HG03064 (cell line): Measurements from ENCODE around the gene BAMBI.

Experiments used
- ATAC-seq: cut with Tn5 transposase; IDR thresholded peaks from one replicate; pipeline ENCODE4 v1.9.1; 2021; ENCODE audit warnings: low read depth; ENCODE audit not compliant: unreplicated experiment

BAMBI gene

DNA sequence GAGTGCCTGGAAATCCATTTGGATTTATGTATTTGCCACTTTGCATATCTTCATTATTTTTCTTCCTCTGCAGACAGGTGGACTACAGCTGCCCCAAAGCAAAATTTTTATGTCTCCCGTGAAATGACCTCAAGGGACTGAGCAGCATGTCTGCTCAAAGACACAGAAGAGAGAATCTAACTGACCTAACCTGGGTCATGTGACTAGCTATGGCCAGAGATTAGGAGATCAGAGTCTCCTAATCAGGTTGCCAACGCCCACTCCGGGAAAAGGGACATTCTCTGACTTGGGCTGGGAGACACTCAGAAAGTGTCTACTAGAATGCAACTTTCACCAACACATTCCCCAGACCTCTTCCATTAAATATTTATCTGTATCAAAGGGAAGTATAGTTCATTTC, 2.5 kb upstream of the BAMBI start:
- ATAC-seq: no peak

DNA sequence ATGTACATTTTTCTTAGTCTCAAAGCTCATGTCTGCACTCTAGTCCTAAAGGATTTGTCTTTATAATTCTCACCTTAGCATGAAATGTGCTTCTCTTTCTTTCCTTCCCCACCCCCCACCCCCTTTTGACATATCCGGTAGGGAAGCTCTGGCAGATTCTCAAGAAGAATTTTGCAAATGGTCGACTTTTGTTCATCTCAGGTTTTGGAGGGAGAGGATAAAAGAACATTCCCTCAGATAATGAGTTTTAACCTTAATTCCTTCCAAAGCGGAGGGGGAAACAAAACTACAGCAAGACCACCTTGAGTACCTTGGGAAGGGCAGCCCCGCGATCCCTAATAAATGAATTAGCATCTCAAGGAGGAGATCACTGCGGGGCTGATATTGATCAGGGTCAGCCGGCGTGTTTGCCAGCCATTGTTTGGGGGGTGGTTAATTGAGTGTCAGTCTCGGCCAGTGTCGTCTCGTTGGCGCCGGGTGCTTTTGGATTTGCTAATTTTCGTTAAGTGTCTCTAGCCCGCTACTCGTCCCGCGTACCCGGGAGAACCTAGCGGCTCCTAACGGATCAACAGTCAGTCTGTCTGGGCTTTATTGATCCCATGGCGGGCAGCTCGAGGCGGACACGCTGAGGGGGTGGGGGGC, 874 bp upstream of the BAMBI start:
- no peak for ATAC-seq

DNA sequence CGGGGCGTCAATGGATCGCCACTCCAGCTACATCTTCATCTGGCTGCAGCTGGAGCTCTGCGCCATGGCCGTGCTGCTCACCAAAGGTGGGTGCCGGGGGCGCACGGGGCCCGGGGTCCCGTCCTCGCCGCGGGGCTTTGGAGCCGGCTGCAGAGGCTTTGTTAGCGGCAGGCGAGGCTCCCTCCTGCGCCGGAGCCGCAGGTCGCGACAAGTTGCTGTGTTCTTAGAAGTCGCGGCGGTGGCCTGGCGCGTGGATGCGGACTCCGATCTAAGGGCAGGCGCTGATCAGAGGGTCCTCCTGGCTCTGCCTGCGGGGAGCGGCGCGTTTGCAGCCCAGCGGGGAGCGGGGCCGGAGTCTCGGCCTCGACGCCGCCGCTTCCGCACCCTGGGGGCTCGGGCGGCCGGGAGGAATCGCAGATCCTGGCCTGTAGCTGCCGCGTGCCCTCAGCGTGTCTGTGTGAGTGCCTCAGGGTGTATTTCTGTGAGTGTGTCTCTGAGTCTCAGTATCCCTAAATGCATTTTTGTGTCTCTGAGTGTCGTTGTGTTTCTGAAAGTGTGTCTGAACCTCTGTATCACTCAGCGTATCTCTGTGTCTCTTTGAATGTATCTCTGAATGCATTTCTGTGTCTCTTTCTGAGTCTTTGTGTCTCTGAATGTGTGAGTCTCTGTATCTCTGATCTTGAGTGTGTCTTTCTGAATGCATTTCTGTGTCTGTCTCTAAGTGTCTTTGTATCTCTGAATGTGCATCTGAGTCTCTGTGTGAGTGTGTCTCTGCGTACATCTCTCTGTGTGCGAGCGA, 766 bp downstream of the BAMBI start:
- ATAC-seq: no peak

DNA sequence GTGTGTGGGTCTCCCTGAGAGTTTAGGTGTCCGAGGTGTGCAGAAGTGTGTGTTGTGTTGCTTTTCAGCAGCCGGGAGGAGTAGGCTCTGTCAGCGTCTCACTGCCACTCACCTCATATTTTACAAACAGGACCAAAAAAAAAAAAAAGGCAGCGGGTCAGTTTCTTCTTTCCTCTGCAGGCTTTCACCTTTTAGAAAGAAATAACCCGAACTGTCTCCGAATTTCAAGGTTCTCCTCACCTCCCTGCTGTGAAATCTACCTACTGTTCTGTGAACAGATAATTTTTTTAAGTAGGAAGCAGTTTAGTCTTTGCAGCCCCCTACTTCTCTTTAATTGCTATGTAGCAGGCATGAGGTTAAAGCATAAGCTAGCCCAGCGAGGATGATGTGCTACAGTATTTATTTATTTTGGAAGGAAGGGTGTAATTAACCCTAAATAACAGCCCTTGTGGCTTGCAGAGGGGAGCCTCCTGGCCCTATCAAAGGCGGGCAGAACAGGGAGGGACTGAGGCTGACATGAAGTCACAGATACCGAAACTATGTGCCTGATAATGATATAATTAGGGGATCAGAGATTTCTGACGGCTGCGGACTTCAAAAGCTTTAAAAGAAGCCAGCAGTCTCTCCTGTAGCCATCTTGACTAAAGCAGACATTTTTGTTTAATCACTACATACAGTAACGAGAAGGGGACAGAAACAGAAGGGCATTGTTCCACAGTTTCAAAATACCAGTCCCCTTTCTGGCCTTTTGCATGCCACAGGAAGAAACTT, 1.6 kb downstream of the BAMBI start:
- no peak for ATAC-seq

DNA sequence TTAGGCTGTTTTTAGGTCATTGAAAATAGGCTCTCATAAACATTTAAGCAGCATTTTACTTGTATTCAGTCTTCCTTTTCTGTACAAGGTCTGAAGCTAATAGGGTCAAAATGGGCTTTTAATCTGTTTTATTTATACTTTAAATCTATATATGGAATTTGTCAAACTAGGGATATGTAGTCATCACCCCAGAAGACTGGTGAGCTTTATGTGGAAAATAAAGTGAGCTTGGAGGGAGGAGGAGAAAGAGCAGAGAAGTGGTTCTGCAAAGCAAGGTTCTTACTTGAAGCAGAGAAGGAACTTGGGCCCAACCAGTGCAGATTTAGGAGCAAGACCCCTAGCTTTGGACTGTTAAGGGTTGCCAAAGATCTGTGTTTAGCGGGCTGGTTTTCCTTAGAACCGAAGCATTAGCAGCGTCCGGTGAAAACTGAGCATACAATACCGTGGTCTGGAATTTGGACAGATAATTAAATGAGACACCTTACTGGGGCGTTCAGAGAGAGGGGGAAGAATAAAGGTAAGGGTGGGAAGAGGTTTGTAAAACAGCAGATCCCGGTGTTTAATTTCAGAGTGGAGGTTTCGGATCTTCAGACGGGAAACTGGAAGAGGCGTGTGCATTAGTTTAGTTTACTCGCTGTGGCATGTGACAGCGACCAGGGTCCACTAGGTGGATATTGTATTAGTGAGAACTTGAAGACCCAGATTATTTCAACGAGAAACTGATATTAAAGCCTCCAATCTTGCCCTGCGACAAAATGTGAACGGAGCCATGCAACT, 2.4 kb downstream of the BAMBI start:
- ATAC-seq: no peak

DNA sequence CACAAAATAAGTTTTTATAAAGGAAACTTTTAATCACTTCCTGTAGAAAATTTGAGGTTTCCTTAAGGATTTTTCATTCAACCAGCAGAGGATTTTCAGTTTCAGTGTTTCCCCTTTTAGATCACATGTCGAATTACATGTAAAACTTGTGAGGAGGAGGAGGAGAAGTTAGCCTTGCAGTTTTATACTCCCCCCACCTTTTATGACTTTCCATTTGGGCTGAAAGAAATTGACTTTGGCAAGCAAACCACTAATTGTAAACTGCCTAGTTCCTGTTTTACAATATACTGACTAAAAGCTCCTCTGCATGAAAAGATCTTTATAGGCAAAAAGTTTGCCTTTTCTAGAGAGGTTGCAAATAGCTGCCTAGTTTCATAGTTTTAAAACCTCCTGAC, 3.0 kb downstream of the BAMBI start:
- no peak for ATAC-seq

DNA sequence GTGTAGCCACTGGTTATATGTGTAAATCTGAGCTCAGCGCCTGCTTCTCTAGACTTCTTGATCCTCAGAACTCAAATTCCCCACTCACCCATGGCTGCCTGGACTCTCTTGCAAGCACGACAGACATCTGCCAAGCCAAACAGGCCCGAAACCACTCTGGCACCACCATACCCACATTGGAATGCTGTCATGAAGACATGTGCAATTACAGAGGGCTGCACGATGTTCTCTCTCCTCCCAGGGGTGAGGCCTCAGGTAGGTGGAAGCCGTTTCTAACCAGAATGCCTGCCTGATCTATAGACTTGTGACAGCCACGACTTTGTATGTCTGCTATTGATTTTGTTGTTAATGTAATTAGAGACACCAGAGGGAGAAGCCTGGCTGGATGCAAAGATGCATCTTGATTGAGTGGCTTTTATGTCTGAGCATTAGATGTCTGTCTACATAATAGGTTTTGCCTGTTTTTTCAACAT, 4.0 kb downstream of the BAMBI start:
- no peak for ATAC-seq

DNA sequence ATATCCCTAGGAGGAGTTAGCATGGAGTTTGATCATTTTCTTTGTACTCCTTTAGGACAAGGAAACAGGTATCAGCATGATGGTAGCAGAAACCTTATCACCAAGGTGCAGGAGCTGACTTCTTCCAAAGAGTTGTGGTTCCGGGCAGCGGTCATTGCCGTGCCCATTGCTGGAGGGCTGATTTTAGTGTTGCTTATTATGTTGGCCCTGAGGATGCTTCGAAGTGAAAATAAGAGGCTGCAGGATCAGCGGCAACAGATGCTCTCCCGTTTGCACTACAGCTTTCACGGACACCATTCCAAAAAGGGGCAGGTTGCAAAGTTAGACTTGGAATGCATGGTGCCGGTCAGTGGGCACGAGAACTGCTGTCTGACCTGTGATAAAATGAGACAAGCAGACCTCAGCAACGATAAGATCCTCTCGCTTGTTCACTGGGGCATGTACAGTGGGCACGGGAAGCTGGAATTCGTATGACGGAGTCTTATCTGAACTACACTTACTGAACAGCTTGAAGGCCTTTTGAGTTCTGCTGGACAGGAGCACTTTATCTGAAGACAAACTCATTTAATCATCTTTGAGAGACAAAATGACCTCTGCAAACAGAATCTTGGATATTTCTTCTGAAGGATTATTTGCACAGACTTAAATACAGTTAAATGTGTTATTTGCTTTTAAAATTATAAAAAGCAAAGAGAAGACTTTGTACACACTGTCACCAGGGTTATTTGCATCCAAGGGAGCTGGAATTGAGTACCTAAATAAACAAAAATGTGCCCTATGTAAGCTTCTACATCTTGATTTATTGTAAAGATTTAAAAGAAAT, 4.8 kb downstream of the BAMBI start:
- no peak for ATAC-seq

DNA sequence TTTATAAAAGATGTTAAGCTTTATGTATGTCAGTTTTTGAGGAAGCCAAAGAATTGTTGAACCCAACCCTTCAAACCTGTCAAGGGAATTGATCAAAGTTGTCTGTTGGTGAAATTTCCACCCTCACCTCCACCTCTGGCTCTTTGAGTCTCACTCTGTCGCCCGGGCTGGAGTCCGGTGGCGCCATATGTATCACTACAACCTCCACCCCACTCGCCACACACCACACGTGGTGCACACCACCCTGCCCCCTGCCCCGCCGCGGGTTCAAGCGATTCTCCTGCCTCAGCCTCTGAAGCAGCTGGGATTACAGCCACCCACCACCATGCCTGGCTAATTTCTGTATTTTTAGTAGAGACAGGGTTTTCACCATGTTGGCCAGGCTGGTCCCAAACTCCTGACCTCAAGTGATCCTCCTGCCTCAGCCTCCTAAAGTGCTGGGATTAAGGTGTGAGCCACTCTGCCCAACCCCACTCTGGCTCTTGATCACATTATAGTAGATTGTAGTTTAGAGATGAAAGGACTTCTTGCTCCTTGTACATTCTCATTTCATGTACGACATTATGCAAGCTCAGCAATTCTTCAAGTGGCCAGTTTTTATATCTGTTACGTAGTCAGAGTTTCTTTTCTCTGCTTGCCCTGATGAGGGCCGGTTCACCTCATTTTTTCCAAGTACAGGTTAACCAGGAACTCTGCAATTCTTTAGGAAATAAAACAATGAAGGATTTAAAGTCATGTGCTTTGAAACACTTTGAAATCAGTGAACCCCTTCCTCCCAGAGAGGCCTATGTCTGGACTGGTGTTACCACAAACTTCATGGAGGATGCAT, 7.0 kb downstream of the BAMBI start:
- ATAC-seq: no peak

DNA sequence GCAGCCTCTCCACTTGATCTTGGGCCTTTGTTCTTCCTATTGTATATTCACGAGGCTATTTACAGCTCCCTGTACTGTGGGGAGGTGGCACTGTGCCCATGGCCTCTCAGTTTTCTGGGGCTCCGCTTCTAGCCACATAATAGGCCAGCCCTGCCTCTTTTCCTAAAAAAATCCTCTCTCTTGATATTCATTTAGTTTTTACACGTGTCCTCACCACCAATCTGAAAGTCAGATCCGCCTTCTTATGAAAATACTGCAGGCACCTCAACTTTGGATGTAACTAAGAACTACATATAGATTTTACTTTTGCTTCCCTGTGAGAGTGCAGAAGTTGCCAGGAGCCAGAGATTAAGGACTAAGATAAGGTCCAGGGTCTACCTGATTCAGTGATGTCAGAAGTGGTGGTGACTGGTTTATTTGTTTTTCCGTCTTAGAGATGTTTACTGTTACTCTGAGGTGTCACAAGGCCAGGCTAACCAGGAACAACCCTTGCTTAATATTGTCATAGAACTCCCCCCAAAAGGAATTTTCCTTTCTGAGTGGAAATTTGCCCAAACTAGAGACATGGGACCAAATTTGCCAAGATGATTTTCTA, 7.8 kb downstream of the BAMBI start:
- ATAC-seq: no peak

DNA sequence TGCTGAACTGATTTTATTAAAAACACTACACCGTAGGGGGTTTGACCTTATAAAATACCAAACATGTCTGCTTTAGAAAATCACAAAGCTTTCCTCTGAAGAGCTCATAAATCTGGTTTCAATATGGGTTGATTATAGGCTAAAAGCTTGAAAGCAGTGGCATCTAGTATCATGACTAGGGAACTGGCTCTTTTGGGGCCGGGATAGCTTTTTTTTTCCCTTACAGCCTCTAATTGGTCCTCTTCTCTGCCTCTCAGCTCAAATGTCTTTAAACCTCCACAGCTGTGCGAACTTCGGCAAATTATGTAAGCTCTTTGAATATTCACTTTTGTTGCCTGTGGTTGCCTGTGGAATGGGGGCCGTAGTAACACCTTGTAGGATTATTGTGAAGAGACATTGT, 8.4 kb downstream of the BAMBI start:
- no peak for ATAC-seq

DNA sequence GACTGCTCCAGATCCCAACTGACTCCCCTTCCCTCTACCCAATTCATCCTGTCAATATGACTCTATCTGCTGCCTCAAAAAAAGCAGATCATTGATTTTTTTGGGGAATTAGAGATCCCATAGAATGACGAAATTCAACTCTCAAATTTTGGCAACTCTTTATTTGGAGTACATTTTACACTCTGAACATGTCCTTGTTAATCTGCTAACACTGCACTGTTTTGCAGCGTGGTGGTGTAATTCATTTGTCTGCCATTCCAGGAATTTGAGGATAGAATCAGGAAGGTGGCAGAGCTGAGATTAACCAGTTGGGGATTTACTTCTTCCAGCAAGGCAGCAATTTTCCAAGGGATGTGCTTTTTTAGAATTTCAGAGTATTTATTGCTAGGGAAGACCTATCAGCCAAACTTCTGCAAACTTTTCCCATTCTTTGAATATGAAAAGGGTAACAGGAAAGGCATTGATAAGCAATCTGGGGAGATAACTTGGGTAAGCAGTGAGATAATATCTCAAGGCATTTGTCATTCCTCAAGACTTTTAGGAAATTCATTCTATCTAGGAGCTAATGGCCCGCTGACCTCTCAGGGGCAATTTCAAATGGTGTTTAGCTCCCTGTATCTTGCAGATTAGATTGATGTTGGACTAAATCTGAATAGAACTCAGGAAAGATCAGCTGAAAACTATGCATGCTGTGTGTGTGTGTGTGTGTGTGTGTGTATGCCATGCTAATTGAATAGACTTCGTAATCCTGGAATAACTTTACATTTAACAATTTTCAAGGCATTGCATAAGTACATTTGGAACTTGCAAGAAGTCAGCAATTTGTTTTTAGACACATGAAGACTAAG, 9.7 kb downstream of the BAMBI start:
- no peak for ATAC-seq

DNA sequence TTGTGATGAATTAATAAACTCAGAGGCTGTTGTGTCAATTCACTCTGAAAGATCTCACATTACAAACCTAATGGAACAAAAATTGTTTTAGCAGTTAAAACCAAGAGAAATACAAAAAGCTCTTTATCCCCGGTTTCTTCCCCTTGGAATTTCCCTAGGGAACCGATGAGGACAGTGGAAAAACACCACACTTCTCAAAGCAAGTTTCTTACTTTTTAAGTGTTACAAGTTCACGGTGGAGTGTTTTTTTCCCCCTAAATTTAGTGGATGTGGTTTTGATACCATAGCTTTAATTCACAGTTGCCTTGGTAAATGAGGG, 10.3 kb downstream of the BAMBI start:
- ATAC-seq: no peak

DNA sequence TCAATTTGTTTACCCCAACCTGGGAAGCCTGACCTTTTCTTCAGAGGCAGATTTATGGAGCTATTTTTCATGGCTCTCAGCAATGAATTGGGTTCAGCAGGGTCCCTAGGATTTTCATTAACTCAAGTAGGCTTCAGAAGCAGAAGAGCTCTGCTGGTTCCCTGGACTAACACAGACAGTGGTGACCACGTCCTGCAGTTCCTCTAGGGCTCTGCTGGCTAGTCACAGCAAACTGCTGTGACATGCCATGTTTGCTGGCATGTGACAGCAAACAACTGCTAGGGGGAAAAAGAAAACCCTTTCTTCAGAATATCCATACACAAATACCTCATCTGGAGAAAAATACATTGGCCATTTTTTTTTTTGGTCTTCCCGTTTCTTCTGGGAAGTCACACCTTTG, 13.2 kb downstream of the BAMBI start:
- no peak for ATAC-seq

DNA sequence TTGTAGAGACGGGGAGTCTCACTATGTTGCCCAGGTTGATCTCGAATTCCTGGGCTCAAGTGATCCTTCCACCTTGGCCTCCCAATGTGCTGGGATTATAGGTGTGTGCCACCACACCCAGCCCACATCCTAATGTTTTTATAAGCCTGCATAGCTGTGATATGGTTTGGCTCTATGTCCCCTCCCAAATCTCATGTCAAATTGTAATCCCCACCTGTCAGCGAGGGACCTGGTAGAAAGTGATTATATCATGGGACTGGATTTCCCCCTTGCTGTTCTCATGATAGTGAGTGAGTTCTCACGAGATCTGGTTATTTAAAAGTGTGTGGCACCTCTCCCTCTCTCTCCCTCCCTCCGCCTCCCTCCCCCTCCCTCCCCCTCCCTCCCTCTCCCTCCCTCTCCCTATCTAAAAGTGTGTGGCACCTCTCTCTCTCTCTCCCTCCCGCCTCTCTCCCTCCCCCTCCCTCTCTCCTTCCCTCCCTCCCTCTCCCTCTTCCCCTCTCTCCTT, 13.9 kb downstream of the BAMBI start:
- ATAC-seq: no peak

DNA sequence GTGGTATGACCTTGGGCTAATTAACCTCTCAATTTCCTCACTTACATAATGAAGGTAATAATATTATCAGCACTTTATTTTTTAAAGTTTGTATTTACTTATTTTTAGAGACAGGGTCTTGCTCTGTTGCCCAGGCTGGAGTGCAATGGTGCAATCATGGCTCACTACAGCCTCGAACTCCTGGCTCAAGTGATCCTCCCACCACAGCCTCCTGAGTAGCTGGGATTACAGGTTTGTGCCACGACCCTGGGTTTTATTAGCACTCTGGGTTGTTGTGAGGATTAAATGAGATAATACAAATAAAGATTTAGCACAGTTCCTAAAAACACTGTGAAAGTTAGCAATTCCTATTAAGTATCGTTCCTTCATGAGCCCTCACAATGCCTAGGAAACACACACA, 14.7 kb downstream of the BAMBI start:
- no peak for ATAC-seq

DNA sequence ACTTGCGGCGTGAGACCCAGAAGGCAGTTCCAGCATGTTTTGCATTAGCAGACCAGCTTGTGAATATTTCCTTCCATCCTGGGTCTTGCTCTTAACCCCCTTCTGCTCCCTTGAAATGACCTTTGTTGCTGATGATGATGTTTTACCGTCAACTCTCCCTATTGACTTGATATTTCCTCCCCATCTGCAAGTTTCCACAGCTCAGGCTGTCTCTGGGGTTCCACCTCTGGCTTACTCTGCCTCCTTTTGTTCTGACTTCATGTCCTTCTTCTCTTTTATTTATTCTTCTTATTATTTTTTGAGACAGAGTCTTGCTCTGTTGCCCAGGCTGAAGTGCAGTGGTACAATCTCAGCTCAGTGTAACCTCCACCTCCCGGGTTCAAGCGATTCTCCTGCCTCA, 17.2 kb downstream of the BAMBI start:
- ATAC-seq: no peak

DNA sequence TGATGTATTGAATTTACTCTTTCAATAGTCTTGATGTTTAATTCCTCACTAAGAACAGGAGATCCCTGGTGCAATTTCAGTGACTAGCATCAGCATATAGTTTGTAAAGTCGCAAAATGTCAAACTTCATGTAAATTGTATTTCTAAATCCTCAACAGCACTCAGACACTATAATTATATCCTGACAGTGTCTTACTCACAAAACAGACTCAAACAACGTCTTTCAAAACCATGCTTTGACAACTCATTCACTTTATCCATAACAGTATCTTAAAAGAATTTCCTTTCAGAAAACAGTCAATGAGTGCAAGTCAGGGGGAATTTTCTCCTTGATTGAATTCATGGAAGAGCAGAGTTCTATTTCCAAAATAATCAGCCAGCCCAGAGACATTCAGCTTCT, 20.8 kb downstream of the BAMBI start:
- ATAC-seq: no peak
